ENCODE results near the gene EPHA6. TPM values are rescaled to one million over a fixed set of nuclear protein-coding genes. Genes with fewer than 3 reads are reported as not detected.

The EPHA6 gene
- total and polyA plus RNA-seq, 10 of the 15 experiments (the other 5 are each of a cell fraction or from before 2014, with no cell fraction given) = not detected

DNA sequence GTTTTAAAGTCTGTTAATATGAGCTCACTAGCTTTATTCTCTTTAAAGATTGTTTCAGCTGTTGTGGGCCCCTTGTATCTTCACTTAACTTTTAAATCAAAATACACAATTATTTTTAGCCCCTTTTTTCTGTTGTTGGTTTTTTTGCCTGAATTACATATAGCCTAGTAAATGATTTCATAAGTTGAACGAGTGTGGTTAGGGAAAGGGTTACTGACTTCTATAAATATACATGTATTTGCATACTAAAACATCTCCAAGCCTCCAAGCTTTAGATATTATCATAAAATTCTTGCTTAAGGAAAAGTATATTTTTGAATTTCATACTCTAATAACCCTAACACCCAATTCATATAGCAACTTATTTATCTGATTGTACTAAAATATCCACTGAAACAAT, 877.0 kb downstream of the EPHA6 start:
- Histone ChIP-seq H4K20me1 (ENCODE audit: control insufficient read depth, insufficient read depth) (no peaks in the 10 kb centered on the region), H3K9ac (ENCODE audit: control insufficient read depth, insufficient read depth, low read length) (no peak overlapping the region), H3K4me3 (no peak overlapping the region), H3K27me3 (replicated peaks in 1 of 2; ENCODE audit: control insufficient read depth in 2 of 2, insufficient read depth in 2 of 2, low read length in 1 of 2) (no peaks in the 10 kb centered on the region), H2AFZ (ENCODE audit: control insufficient read depth, low read depth, low read length) (no peak overlapping the region), H3K27ac (ENCODE audit: control insufficient read depth, insufficient read depth) (no peak overlapping the region), H3K4me1 (ENCODE audit: control insufficient read depth, insufficient read depth, low read length) (no peaks in the 10 kb centered on the region), H3K9me3 (replicated peaks; ENCODE audit: control insufficient read depth, insufficient read depth, low read length) (no peaks in the 10 kb centered on the region), H3K79me2 (ENCODE audit: control insufficient read depth, insufficient read depth, low read length) (no peaks in the 10 kb centered on the region), H3K36me3 (ENCODE audit: control insufficient read depth in 2 of 2, insufficient read depth in 2 of 2, low read length in 1 of 2) (no peaks in the 10 kb centered on the region), H3K4me2 (ENCODE audit: control insufficient read depth, insufficient read depth) (no peak overlapping the region)
- FAIRE-seq (no peak), ATAC-seq (no peak), DNase-seq (ENCODE audit: low read depth, low spot score) (no peak)
- TF ChIP-seq PML (IDR thresholded peaks at IDR 0.05; ENCODE audit: low read length) (no peak), TCF7 (IDR thresholded peaks at IDR 0.05; ENCODE audit: borderline replicate concordance) (no peak), JUNB (IDR thresholded peaks at IDR 0.05) (no peak), SMAD1 (IDR thresholded peaks at IDR 0.05; ENCODE audit: low read depth, partially characterized antibody) (no peak), SIX5 (IDR thresholded peaks at IDR 0.05; ENCODE audit: low read depth, low read length, severe bottlenecking) (no peak)
- TF ChIP-seq, protein P1, sequence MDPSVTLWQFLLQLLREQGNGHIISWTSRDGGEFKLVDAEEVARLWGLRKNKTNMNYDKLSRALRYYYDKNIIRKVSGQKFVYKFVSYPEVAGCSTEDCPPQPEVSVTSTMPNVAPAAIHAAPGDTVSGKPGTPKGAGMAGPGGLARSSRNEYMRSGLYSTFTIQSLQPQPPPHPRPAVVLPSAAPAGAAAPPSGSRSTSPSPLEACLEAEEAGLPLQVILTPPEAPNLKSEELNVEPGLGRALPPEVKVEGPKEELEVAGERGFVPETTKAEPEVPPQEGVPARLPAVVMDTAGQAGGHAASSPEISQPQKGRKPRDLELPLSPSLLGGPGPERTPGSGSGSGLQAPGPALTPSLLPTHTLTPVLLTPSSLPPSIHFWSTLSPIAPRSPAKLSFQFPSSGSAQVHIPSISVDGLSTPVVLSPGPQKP (IDR thresholded peaks at IDR 0.05; ENCODE audit: low read depth, low read length) = no peak
- TF ChIP-seq, protein P2, sequence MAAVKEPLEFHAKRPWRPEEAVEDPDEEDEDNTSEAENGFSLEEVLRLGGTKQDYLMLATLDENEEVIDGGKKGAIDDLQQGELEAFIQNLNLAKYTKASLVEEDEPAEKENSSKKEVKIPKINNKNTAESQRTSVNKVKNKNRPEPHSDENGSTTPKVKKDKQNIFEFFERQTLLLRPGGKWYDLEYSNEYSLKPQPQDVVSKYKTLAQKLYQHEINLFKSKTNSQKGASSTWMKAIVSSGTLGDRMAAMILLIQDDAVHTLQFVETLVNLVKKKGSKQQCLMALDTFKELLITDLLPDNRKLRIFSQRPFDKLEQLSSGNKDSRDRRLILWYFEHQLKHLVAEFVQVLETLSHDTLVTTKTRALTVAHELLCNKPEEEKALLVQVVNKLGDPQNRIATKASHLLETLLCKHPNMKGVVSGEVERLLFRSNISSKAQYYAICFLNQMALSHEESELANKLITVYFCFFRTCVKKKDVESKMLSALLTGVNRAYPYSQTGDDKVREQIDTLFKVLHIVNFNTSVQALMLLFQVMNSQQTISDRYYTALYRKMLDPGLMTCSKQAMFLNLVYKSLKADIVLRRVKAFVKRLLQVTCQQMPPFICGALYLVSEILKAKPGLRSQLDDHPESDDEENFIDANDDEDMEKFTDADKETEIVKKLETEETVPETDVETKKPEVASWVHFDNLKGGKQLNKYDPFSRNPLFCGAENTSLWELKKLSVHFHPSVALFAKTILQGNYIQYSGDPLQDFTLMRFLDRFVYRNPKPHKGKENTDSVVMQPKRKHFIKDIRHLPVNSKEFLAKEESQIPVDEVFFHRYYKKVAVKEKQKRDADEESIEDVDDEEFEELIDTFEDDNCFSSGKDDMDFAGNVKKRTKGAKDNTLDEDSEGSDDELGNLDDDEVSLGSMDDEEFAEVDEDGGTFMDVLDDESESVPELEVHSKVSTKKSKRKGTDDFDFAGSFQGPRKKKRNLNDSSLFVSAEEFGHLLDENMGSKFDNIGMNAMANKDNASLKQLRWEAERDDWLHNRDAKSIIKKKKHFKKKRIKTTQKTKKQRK (IDR thresholded peaks at IDR 0.05; ENCODE audit: low read depth, low read length) = no peak
- ChIA-PET SMC1A (ENCODE audit: uncharacterized antibody, unreplicated experiment) (no interaction called here), RAD21 (ENCODE audit: unreplicated experiment) (no interaction called here), CTCF (interaction anchor here (0.6 kb wide), 1 partner anchor 820 kb away, joined by 4 read pairs; no protein-coding TSS in a partner anchor), POLR2A (no interaction called here)
- WGBS (ENCODE audit: insufficient coverage, insufficient replicate concordance, low lambda C conversion rate, missing lambda C conversion rate) = 4% methylated on average over 1 of the region's 1 CpG
- in situ Hi-C loops (cut with MboI) = no loop called here
- intact Hi-C loops (cut with micrococcal nuclease; ENCODE audit: unreplicated experiment) = no loop called here
- BruUV-seq (replicated peaks) = no TSS peak

All from GM12878 (cell line).